Muscle of arm (tissue), 14 donors: ENCODE data around the gene PRR12. TPM values are rescaled to one million over a fixed set of nuclear protein-coding genes. Genes with fewer than 3 reads are reported as not detected.

ENCODE experiments used
- DNase-seq: peaks from one replicate; pipeline ENCODE4 v3.0.0-alpha.2; 2013
- long read RNA-seq, 11 donors: transcript quantifications; one replicate each; lab custom pipeline, GENCODE V29; 2026
- polyA plus RNA-seq, 12 donors: library from polyadenylated mRNA; unstranded; fragments of 120-200 nt; gene quantifications; one replicate each; pipeline ENCODE4 v1.2.1, GENCODE V29; 2013; ENCODE audit not compliant: insufficient read length in 12 of 12

The PRR12 gene, protein sequence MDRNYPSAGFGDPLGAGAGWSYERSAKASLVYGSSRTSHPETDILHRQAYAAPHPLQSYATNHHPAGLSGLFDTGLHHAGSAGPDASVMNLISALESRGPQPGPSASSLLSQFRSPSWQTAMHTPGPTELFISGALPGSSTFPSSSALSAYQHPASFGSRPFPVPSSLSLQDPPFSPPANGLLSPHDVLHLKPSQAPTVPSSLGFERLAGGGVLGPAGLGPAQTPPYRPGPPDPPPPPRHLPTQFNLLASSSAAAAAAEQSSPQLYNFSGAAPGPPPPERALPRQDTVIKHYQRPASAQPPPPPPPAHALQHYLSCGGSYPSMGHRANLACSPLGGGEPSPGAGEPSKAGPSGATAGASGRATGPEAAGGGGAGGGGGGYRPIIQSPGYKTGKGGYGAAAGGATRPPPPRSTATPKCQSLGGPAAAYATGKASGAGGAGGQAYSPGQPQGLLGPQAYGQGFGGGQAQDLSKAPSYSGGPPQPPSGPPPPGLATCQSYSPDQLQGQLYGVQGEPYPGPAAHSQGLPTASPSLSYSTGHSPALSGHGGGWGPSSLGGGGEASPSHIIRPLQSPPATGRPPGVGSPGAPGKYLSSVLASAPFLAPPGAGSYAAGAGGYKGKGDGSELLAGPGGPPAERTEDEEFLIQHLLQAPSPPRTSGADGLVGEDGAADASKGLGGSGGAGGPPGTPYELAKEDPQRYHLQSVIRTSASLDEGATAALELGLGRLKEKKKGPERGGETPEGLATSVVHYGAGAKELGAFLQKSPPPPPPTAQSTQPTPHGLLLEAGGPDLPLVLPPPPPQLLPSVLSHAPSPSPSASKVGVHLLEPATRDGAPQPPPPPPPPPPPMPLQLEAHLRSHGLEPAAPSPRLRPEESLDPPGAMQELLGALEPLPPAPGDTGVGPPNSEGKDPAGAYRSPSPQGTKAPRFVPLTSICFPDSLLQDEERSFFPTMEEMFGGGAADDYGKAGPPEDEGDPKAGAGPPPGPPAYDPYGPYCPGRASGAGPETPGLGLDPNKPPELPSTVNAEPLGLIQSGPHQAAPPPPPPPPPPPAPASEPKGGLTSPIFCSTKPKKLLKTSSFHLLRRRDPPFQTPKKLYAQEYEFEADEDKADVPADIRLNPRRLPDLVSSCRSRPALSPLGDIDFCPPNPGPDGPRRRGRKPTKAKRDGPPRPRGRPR (N-terminal part only)
- 10 to 100 TPM in 11 of 12 donors, not detected in 1; 11.6 to 25.6 (median 14.3) TPM for polyA plus RNA-seq
- long read RNA-seq, donor 1, partial matches to known transcripts: 22 of 22 reads
- long read RNA-seq, donor 1, other reads (novel, unspliced or antisense): 0 of 22 reads
- long read RNA-seq, donor 2, partial matches to known transcripts: 63 of 63 reads
- long read RNA-seq, donor 2, other reads (novel, unspliced or antisense): 0 of 63 reads
- long read RNA-seq, donor 3: 0 reads
- long read RNA-seq, donor 4: 0 reads
- long read RNA-seq, donor 5, partial matches to known transcripts: 34 of 69 reads
- long read RNA-seq, donor 5, other reads (novel, unspliced or antisense): 35 of 69 reads
- long read RNA-seq, donor 6: 0 reads
- long read RNA-seq, donor 7: 0 reads
- long read RNA-seq, donor 8, partial matches to known transcripts: 17 of 17 reads
- long read RNA-seq, donor 8, other reads (novel, unspliced or antisense): 0 of 17 reads
- long read RNA-seq, donor 9: 0 reads
- long read RNA-seq, donor 10, partial matches to known transcripts: 7 of 7 reads
- long read RNA-seq, donor 10, other reads (novel, unspliced or antisense): 0 of 7 reads
- long read RNA-seq, donor 11, partial matches to known transcripts: 7 of 7 reads
- long read RNA-seq, donor 11, other reads (novel, unspliced or antisense): 0 of 7 reads

DNA sequence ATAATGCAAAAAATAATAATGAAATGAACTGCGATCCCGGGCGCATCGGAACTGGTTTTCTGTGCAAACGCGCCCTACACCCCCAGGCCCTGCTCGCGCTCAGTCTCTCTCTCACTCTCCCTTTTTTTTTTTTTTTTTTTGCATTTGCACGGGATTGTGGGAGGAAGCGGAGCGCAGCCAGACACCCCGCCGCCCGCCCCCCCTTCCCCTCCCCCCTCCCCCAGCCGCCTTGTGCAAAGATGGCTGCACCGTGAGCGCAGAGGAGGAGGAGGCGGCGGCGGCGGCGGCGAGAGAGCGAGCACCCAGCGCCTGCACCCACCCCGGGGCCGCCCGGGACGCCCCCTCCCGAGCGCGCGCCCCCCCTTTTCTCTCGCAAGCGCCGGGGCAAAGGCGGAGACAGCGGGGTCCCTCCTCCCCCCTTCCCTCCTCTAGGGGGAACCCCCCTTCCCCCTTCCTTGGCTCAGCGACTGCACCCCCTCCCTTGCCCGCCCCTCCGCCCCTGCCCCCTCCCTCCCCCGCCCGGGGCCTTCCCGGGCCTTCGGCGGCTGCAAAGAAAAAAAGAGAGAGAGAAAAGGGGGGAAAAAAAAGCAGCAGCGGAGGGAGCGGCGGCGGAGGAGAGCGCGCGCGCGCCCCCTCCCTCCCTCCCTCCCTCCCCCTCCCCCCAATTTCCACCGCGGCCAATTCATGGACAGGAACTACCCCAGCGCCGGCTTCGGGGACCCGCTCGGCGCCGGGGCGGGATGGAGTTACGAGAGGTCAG is at the start of gene PRR12:
TSS of gene PRR12 (plus strand) at position 212 of the 760 bp plus-strand sequence. CDS start at position 685, 473 bp downstream.
- DNase-seq: peak; percentile 67

DNA sequence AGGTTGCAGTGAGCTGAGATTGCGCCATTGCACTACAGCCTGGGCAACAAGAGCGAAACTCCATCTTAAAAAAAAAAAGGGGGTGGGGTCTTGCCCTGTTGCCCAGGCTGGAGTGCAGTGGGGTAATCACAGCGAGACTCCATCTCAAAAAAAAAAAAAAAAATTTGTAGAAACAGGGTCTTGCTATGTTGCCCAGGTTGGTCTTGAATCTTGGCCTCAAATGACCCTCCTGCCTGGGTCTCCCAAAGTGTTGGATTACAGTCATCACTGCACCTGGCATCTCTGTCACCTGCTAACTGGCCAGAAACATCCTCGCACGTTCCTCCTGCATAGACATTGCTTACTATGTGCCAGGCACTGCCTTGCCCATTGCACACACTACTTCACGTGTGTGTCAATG is 49.1 kb upstream of the PRR12 start:
- DNase-seq: no peak

DNA sequence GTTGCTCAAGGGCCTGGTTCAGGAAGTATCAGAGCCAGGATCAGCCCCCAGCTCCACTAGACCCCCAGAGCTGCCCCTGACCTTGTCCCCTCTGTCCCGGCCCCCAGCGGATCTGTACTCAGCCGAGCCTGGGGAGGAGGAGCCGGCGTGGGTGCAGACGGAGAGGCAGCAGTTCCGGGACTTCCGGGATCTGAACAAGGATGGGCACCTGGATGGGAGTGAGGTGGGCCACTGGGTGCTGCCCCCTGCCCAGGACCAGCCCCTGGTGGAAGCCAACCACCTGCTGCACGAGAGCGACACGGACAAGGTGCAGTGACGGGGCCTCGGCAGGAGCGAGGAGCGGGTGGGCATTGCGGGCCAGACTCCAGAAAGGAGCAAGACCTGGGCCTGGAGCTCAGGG is 48.5 kb upstream of the PRR12 start:
- DNase-seq: no peak

DNA sequence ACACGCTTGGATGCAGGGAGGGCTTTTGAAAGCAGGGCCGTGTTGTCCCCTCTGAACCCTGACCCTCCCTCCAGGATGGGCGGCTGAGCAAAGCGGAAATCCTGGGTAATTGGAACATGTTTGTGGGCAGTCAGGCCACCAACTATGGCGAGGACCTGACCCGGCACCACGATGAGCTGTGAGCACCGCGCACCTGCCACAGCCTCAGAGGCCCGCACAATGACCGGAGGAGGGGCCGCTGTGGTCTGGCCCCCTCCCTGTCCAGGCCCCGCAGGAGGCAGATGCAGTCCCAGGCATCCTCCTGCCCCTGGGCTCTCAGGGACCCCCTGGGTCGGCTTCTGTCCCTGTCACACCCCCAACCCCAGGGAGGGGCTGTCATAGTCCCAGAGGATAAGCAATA is 48.0 kb upstream of the PRR12 start:
- DNase-seq: no peak

DNA sequence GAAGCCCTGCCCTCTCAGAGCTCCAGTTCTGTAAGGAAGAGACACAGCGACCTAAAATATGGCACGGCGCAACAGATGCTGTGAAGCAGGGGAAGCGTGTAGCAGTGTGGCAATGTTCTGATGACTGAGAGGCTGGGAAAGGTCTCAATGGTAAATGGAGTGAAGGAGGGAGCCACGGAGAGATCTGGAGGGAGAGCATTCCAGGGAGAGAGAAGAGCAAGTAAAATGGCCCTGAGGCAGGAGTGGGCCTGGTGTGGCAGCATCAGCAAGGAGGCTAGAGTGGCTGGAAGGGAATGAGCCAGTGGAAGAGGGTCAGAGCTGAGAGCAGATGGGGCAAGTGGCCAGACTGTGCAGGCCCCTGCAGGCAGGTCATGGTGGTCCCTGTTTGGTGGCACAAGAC is 46.8 kb upstream of the PRR12 start:
- no peak for DNase-seq

DNA sequence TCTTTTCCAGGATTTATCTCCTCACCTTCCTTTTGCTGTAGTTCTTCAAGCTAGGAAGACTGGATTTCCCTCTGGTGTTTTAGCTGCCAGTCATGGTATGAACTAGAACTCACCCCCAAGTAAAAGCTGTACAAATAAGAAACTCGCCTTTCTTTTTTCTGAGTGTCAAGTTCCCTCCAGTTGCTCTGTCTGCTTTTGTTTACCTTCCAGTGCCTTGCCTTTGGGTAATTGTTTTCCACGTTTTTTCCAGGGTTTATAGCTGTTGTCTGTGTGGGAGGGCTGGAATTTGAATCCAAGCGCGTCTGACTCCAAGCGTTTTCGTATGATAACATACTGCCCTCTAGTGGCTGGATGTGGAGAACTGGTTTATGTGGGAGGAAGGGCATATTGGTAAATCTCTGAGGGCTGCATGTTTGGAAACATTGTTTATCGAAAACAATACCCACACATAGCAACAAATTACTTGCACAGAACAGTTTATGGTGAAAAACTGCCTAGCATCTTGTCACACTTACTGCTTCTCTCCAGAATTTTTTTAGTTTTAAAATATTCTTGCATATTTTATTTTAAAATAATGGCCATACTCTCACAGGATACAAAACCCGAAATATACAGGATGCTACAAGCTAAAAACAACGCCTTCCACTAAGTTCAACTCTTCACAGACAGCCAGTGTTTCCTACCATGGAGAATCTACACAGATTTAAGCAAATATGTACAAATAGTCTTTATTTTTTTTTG is 44.0 kb upstream of the PRR12 start:
- peak; percentile 94 for DNase-seq

DNA sequence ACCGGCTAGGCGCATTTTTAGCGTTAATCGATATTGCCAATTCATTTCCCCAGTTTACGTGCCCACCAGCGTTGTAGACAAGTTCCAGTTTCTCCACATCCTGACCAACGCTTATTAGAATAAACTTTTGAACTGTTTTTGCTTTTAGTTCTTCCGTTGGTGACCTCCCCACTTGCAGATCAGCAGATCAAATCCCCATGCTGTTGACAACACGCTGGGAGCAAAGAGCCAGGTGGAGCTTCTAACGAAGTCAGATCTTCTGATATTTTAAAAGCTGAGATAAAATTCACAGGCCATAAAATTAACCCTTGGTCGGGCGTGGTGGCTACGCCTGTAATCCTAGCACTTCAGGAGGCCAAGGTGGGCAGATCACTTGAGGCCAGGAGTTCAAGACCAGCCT is 41.9 kb upstream of the PRR12 start:
- no peak for DNase-seq

DNA sequence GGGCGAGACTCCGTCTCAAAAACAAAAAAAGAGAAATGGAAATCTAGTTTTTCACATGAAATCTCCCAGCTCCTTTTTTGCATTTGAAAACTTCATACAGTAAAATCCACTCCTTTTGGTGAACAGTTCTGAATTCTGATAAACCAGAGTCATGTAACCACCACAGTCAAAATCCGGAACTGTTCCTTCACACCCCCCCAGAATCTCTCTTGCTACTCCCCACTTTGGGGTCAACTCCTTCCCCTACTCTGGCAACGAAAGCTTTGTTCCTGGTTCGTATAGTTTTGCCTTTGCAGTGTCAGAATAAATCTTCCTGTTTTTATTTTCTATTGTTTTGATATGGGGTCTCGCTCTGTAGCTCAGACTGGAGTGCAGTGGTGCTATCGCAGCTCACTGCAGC is 39.5 kb upstream of the PRR12 start:
- no peak for DNase-seq

DNA sequence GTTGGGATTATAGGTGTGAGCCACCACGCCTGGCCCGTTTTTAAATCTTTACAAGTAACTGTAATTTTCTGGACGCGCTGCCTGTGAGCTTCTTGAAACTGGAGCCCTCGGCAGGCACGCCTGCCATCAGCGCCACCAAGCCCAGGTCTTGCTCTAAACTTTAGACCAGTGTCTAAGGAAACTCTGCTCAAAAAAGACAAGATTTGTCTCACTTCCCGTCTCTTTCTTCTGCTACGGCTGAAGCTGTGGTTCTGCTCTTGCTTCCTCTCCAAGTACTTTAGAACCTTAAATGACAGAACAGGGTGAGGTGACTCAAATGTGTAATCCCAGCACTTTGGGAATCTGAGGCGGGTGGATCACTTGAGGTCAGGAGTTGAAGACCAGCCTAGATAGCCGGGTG is 38.2 kb upstream of the PRR12 start:
- DNase-seq: no peak

DNA sequence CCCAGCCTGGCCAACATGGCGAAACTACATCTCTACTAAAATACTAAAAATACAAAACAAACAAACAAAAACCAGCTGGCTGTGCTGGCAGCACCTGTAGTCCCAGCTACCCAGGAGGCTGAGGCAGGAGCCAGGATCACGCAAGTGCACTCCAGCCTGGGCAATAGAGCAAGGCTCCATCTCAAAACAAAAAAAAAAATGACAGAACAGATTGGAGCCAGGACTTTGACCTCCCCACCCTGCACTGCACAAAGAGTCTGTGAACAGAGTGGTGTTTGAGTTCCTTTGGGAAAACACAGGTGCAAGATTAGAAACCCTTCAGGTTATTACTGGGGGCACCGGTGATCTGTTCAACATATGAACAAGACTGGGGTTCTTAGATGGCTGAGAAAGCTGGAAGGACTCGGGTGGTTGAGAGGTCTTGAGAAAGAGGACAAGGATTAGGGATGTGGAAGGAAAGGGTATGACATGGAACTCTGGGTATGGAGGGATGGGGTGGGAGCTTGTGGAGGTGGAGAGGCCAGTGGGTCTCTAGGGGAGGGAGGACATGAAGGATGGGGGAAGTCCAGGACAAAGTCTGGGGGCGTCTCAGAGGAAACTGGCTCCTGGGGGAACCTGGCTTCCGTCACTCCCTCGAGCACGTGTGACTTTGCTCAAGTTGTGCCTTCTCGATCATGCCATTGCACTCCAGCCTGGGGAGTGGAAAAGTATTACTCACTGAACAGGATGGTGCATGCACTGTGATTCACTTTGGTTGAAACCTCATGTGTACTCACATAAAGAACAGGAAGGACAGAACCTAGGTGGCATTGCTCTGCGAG is 37.3 kb upstream of the PRR12 start:
- DNase-seq: no peak

DNA sequence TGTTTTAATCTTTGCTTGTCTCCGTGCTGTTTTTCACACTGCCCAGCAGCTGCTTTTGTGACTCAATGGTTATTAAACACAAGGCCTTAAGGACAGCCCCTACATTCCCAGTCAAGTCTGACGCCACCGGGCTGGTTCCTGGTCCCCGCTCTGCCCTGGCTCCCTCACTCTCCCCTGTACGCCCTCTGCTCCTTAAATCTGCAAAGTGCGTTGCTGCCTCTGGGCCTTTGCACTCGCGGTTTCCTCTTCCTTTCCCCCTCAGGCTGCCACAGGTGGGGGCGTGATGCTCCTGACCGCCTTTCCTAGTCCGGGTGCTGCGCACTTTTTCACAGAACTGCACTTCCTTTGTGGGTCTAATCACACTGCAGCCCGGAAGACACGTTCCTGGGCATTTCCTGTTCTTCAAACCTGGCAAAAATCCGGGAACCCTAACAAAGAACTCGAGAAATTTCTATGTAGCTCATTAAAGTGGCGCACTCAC is 36.2 kb upstream of the PRR12 start:
- DNase-seq: no peak

DNA sequence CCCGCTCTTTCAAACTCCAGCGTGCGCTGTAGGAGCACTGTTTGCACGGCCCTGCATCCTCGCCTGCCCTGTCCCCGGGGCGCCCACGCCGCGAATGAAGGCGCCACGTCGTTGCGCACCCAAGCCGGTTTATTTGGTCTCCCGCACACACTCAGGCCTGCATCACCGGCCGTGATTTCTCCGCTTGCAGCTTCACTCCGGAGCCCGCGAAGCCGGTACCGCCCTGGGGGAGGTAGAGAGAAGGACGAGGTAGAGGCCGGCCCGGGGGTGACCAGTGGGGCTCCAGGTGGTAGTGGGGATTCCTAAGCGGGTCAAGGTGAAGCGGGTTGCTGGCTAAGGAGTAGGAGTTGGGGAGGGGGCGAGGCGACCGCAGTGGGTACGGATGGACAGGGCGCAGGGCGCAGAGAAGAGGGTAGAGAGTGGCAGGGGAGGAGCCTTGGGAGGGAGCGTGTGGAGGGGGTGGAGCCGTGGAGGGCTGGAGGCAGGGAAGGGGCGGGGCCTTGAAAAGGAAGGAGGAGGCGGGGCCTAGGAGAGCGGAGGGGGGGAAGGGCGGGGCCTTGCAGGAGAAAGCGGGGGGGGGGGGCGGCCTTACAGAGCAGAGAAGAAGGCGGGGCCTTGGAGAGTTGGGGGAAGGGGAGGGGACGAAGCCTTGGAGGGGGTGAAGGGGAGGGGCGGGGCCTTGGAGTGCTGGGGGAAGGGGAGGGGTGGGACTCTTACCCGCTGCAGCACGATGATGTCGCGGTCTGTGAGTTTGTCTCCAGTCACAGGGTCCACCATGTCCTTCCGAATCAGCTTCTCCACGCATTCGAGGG is 35.2 kb upstream of the PRR12 start:
- DNase-seq: peak; percentile 57

DNA sequence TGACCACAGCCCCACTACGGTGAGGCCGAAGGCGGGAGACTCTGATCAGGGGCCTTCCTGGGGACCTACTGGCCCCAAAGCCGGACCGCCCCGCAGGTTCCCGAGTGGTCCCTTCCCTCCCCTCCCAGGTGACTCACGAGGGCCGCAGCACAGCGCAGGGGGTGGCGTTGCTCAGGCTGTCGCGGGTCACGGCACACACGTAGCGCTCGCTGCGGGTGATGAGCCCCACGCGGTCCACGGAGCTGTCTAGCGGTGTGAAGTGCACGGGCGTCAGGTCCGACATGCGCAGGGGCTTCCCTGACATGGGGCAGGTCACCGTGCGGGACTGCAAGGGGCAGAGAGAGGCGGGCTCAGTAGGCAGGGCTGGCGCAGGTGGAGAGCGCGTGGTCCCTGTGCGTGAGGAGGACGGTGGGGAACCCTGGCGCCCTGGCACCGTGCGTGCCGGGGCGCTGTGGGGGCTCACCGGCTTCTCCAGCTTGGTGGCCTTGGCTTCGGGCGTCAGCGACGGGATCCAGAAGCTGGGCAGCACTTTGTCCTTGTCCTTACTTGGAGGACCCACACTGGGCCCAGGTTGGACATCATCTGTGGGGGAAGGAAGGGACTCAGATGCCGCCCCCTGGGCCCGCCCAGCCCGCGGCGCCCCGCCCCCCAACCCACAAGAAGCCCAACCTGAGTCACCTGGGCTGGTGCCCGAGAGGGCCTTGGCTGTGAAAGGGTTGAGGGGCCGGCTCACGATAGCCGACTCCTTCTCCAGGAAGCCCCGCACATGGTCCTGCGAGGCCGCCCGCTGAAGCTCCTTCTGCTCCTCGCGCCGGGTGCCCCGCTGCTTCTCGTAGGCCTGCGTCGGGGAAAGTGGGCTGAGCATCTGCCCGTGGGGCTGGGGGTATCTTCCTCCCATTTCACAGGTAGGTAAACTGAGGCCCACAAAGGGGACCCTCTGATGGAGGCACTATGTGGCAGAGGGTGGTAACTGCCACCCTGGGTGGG is 34.3 kb upstream of the PRR12 start:
- no peak for DNase-seq

DNA sequence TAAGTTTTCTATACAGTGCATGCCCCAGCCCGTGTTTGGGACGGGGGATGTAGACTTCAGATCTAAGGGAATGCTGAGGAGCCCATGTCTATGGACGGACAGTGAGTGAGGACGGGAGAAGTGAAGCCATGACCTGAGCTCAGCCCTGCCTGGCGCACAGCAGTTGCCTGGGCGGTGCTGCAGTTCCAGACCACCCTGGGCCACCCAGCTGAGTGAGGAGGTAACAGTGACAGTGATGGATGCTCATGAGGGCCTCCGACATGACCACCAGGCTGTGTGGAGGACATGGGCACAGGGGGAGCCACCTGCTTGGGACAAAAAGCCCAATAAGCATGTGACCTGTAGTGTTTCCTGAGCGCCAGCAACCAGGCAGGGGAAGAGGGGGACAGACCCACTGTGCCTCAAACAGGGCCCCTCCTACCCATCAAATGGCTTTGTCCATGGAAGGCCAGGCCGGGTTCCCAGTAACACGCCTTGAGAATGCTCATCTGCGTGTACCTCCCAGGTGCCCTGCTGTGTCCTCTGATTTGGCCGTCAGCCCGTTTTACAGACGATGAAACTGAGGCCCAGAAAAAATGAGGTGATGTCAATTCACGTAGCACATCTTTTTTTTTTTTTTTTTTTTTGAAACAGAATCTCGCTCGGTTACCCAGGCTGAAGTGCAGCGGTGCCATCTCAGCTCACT is 33.2 kb upstream of the PRR12 start:
- DNase-seq: no peak

DNA sequence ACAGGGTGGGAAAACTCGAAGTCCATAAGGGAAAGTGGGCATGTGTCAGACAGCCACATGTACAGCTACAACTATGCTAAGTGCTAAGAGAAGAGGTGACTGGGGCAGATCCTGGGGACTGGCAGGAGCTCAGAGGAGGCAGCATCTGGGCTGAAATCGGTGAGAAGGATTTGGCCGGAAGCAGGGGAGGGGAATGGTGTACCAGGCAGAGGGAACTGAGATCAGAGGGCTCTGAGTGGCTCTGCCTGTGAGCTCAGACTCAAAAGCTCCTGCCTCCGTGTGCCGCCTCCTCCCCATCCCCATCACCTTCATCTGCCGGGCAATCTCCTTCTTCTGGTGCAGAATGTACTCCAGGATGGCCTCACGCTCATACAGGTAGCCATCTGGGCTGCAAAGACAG is 32.4 kb upstream of the PRR12 start:
- DNase-seq: no peak
